Common myeloid progenitor, CD34-positive (primary cell): Measurements from ENCODE around the gene CARM1.

Experiments used
- CTCF ChIA-PET: fragments of 350-600 bp; sonication (Branson Sonifier 250); formaldehyde crosslinking; loops from one replicate; lab custom pipeline; 2021; ENCODE audit warnings: antibody characterized with exemption; lab: Charles Lee
- POLR2A ChIA-PET: fragments of 350-600 bp; sonication (Branson Sonifier 250); formaldehyde crosslinking; loops from one replicate; lab custom pipeline; 2021; ENCODE audit warnings: antibody characterized with exemption; lab: Charles Lee
- DNase-seq, 3 donors: peaks; one replicate each; pipeline versions ENCODE4 v3.0.0 to v3.0.0-alpha.2; 2013
- H3K27ac ChIP-seq, 2 experiments: 1 replicate in 1 of 2; 2 replicates in 1 of 2; pipeline ENCODE4 v1.7.0; 2013; ENCODE audit warnings: inconsistent platforms in 2 of 2, low read length in 2 of 2, mild to moderate bottlenecking in 2 of 2, low read depth in 1 of 2, moderate library complexity in 1 of 2; ENCODE audit not compliant: severe bottlenecking in 2 of 2, insufficient read depth in 1 of 2, poor library complexity in 1 of 2
- H3K27me3 ChIP-seq, 5 experiments: replicated peaks in 2 of 5; 1 replicate in 3 of 5; 2 replicates in 2 of 5; pipeline versions ENCODE4 v1.6.1 to v1.7.0; 2013; ENCODE audit warnings: low read length in 4 of 5, mild to moderate bottlenecking in 2 of 5, moderate library complexity in 2 of 5, inconsistent platforms in 1 of 5; ENCODE audit not compliant: insufficient read depth in 5 of 5, control insufficient read depth in 4 of 5
- H3K36me3 ChIP-seq, 4 experiments: 1 replicate in 2 of 4; 2 replicates in 2 of 4; pipeline versions ENCODE4 v1.6.1 to v1.7.0; 2013; ENCODE audit warnings: low read length in 3 of 4, control low read depth in 1 of 4, mild to moderate bottlenecking in 1 of 4; ENCODE audit not compliant: control insufficient read depth in 4 of 4, insufficient read depth in 4 of 4
- H3K4me1 ChIP-seq, 4 experiments: 1 replicate in 3 of 4; 2 replicates in 1 of 4; pipeline versions ENCODE4 v1.6.1 to v1.7.1; 2013; ENCODE audit warnings: low read length in 3 of 4, mild to moderate bottlenecking in 3 of 4, control low read depth in 1 of 4, inconsistent platforms in 1 of 4, moderate library complexity in 1 of 4; ENCODE audit not compliant: control insufficient read depth in 4 of 4, insufficient read depth in 4 of 4; ENCODE audit errors: control extremely low read depth in 1 of 4
- H3K4me3 ChIP-seq, 7 experiments: 1 replicate in 4 of 7; 2 replicates in 3 of 7; pipeline versions ENCODE4 v1.5.1 to v1.7.0; 2013; ENCODE audit warnings: mild to moderate bottlenecking in 7 of 7, low read length in 6 of 7, moderate library complexity in 6 of 7, inconsistent platforms in 2 of 7, low read depth in 2 of 7, control low read depth in 1 of 7; ENCODE audit not compliant: insufficient read depth in 4 of 7, control insufficient read depth in 1 of 7; ENCODE audit errors: extremely low read depth in 1 of 7
- H3K9me3 ChIP-seq, 5 experiments: 1 replicate in 4 of 5; 2 replicates in 1 of 5; pipeline versions ENCODE4 v1.6.1 to v1.7.1; 2013; ENCODE audit warnings: low read length in 4 of 5, mild to moderate bottlenecking in 2 of 5, inconsistent platforms in 1 of 5, low read depth in 1 of 5, moderate library complexity in 1 of 5; ENCODE audit not compliant: control insufficient read depth in 4 of 5, insufficient read depth in 2 of 5; ENCODE audit errors: control extremely low read depth in 1 of 5
- WGBS: methylation state at CpG from one replicate; pipeline ENCODE4 v1.1.5; 2013; ENCODE audit not compliant: insufficient coverage; 5-methylcytosine and 5-hydroxymethylcytosine counted together

The CARM1 gene

GRCh38 chr19:10920781-10921180, 49.4 kb downstream of the CARM1 start:
- Histone ChIP-seq H3K27ac (no peak overlapping the region), H3K36me3 (peaks cover 10 to 79% (median 50%) of the 10 kb centered on the region in 4 experiments), H3K4me1 (no peaks in the 10 kb centered on the region), H3K9me3 (no peaks in the 10 kb centered on the region), H3K27me3 (no peaks in the 10 kb centered on the region), H3K4me3 (no peak overlapping the region)
- DNase-seq = no peak
- WGBS = 96% methylated on average over 15 of the region's 16 CpGs
- ChIA-PET CTCF (no interaction called here), POLR2A (no interaction called here)

GRCh38 chr19:10921199-10921909, 50.0 kb downstream of the CARM1 start:
- Histone ChIP-seq H3K27ac (no peak overlapping the region), H3K4me3 (no peak overlapping the region), H3K9me3 (no peaks in the 10 kb centered on the region), H3K27me3 (no peaks in the 10 kb centered on the region), H3K4me1 (no peaks in the 10 kb centered on the region), H3K36me3 (peaks cover 10 to 74% (median 48%) of the 10 kb centered on the region in 4 experiments)
- WGBS = 92% methylated on average over 36 of the region's 43 CpGs
- POLR2A ChIA-PET = no interaction called here
- no peak for DNase-seq
- CTCF ChIA-PET = no interaction called here

GRCh38 chr19:10921910-10922637, 50.7 kb downstream of the CARM1 start:
- no peaks in the 10 kb centered on the region for H3K27me3 ChIP-seq
- ChIA-PET CTCF (no interaction called here), POLR2A (no interaction called here)
- 93% methylated on average over 21 of the region's 33 CpGs for WGBS
- H3K4me3 ChIP-seq = no peak overlapping the region
- H3K27ac ChIP-seq = no peak overlapping the region
- H3K36me3 ChIP-seq = peaks cover 6 to 69% (median 46%) of the 10 kb centered on the region in 4 experiments
- no peaks in the 10 kb centered on the region for H3K9me3 ChIP-seq
- no peak for DNase-seq
- no peaks in the 10 kb centered on the region for H3K4me1 ChIP-seq

- peaks cover 0 to 5% (median 5%) of the 10 kb centered on the region in 4 experiments for H3K4me1 ChIP-seq
- ChIA-PET CTCF (no interaction called here), POLR2A (no interaction called here)
- H3K9me3 ChIP-seq = no peaks in the 10 kb centered on the region
- no peak overlapping the region for H3K4me3 ChIP-seq
- no peak for DNase-seq
- no peak overlapping the region for H3K27ac ChIP-seq
- no peaks in the 10 kb centered on the region for H3K27me3 ChIP-seq
- WGBS = 100% methylated on average over 1 of the region's 13 CpGs
- peaks cover 6 to 69% (median 46%) of the 10 kb centered on the region in 4 experiments for H3K36me3 ChIP-seq
These were observed 51.3 kb downstream of the CARM1 start for GRCh38 chr19:10922638-10923014.

- Histone ChIP-seq H3K9me3 (no peaks in the 10 kb centered on the region), H3K27me3 (no peaks in the 10 kb centered on the region), H3K27ac (no peak overlapping the region), H3K4me1 (peaks cover 0 to 11% (median 10%) of the 10 kb centered on the region in 4 experiments), H3K4me3 (no peak overlapping the region), H3K36me3 (peaks cover 6 to 67% (median 44%) of the 10 kb centered on the region in 4 experiments)
- ChIA-PET CTCF (no interaction called here), POLR2A (no interaction called here)
- WGBS = over 99% methylated on average over 21 of the region's 29 CpGs
- DNase-seq = no peak
These were observed 52.1 kb downstream of the CARM1 start for GRCh38 chr19:10923260-10924112.

GRCh38 chr19:10924597-10924996, 53.2 kb downstream of the CARM1 start:
- Histone ChIP-seq H3K27ac (no peak overlapping the region), H3K27me3 (no peaks in the 10 kb centered on the region), H3K4me3 (no peak overlapping the region), H3K9me3 (no peaks in the 10 kb centered on the region), H3K4me1 (peaks cover 0 to 17% (median 16%) of the 10 kb centered on the region in 4 experiments), H3K36me3 (peaks cover 6 to 56% (median 39%) of the 10 kb centered on the region in 4 experiments)
- no peak for DNase-seq
- ChIA-PET CTCF (interaction anchor here (0.6 kb wide), 1 partner anchor 10 kb away, joined by 3 read pairs; no protein-coding TSS in a partner anchor), POLR2A (no interaction called here)
- 95% methylated on average over 7 of the region's 13 CpGs for WGBS
